GM13976 (cell line): ENCODE data around the gene TAS2R39.
"Not testable (repeated sequence)": the region's sequence is repeated elsewhere in the genome, so short reads cannot be mapped to it uniquely, and the experiment has no call there.

ENCODE experiments used
- DNase-seq: peaks from one replicate; pipeline ENCODE4 v3.0.0; 2012; ENCODE audit warnings: low spot score
- in situ Hi-C: fragments of 300-500 bp; cut with MboI; formaldehyde crosslinking; loops from one replicate; pipeline ENCODE4 v1.12.0; 2022; ENCODE audit warnings: low sequenced_read_pairs, mixed read lengths, inconsistent platforms; ENCODE audit not compliant: unreplicated experiment
- TF ChIP-seq, protein P1 (sequence below): IDR thresholded peaks from 2 replicates; pipeline ENCODE4 v1.5.1; 2012; ENCODE audit warnings: borderline replicate concordance, mild to moderate bottlenecking; ENCODE audit not compliant: insufficient read depth; ENCODE audit errors: extremely low read depth, missing control alignments, control extremely low read depth

Gene TAS2R39

DNA sequence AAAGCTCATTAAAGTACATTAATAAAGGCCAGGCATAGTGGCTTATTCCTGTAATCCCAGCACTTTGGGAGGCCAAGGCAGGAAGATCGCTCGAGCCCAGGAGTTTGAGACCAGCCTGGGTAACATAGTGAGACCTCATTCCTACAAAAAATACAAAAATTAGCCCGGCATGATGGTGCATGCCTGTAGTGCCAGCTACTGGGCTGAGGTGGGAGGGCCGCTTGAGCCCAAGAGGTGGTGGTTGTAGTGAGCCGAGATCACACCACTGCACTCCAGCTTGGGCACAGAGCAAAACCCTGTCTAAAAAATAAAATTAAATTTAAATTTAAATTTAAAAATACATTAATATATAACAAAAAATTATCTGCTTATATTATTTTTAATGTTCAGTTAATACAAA, 7.1 kb upstream of the TAS2R39 start:
- in situ Hi-C loops, result no loop called here
- TF ChIP-seq, protein P1, sequence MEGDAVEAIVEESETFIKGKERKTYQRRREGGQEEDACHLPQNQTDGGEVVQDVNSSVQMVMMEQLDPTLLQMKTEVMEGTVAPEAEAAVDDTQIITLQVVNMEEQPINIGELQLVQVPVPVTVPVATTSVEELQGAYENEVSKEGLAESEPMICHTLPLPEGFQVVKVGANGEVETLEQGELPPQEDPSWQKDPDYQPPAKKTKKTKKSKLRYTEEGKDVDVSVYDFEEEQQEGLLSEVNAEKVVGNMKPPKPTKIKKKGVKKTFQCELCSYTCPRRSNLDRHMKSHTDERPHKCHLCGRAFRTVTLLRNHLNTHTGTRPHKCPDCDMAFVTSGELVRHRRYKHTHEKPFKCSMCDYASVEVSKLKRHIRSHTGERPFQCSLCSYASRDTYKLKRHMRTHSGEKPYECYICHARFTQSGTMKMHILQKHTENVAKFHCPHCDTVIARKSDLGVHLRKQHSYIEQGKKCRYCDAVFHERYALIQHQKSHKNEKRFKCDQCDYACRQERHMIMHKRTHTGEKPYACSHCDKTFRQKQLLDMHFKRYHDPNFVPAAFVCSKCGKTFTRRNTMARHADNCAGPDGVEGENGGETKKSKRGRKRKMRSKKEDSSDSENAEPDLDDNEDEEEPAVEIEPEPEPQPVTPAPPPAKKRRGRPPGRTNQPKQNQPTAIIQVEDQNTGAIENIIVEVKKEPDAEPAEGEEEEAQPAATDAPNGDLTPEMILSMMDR, result no peak
- no peak for DNase-seq

GRCh38 chr7:143177374-143178119, 5.7 kb upstream of the TAS2R39 start:
- no peak for DNase-seq
- in situ Hi-C loops, result no loop called here
- TF ChIP-seq, protein P1, result no peak

- in situ Hi-C loops, result not testable (repeated sequence)
Measured at GRCh38 chr7:143180771-143181170, 2.4 kb upstream of the TAS2R39 start.

DNA sequence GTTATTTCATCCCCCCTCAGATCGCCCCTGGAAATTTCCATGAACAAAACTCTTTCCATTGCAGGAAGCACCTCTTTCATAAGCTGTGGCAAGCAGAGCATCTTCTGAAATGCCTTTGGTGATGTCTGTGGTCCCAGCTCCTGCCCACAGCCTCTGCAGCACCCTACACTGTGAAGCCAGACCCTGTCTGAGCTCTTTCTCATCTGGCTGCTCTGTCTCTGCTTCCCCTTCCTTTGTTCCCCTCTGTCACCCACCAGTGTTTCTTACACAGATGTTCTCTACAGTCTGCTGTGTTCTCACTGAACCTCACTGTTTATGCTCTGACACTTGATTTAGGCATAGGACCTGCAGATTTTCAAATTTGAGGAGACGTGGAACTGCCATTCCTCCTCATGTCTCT, 1.9 kb upstream of the TAS2R39 start:
- TF ChIP-seq, protein P1, result no peak
- in situ Hi-C loops, result no loop called here

More at GRCh38 chr7:143180771-143181170, 2.4 kb upstream of the TAS2R39 start:
- not testable (repeated sequence) for DNase-seq

DNA sequence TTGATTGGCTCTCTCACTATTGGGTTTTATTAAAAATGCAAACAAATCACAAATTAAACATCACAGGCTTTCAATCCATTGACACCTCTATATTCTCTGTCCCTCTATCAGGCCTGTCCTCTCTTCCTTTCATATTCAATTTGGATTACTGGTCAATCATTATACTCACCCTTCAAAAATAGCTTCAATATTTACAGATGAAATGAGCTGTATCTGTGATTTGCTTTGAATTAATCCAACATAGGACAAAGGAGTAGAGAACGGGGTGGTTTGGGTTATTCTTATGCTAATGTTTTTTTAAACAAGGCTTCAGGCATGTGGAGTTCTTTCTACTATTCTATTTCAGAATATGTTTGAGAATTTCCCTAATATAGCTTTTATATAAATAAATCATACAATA, 2.3 kb downstream of the TAS2R39 start:
- DNase-seq, result no peak
- in situ Hi-C loops, result no loop called here
- TF ChIP-seq, protein P1, result no peak

More for the DNA sequence above, 1.9 kb upstream of the TAS2R39 start:
- no peak for DNase-seq

DNA sequence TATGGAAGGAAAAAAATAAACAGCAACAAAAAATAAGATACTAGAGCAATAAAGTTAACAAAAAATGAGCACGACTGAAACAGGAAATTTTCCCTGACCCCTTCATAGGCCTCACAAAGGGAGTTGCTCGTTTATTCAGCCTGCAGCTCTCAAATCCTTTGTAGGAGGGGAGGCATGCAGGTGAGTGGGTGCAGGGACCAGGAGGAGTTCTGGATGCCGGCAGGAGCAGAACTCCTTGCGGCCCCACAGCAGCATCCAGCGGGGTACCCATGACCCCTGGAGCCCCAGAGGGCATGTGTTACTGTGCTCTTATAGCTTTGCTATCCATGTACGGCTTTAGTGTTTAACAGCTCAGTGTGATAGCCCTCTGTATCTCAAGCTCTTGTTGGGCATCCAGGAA, 5.8 kb downstream of the TAS2R39 start:
- TF ChIP-seq, protein P1, result no peak
- in situ Hi-C loops, result no loop called here
- no peak for DNase-seq

GRCh38 chr7:143193880-143194279, 10.7 kb downstream of the TAS2R39 start:
- in situ Hi-C loops, result loop anchor here (10.0 kb wide), 1 partner anchor 339 kb away; the partner anchor contains the start of gene EPHB6
- no peak for DNase-seq
- TF ChIP-seq, protein P1, result no peak
